Parathyroid adenoma (tissue), 2 donors: ENCODE measurements around the gene CDH16.
"Not testable (repeated sequence)": the region's sequence is repeated elsewhere in the genome, so short reads cannot be mapped to it uniquely, and the experiment has no call there.

Experiments used
- H2AFZ ChIP-seq: fragments of 300-600 bp; sonication (generic); one replicate; pipeline ENCODE4 v1.7.0; 2017; ENCODE audit warnings: antibody characterized with exemption, mild to moderate bottlenecking
- H3K27ac ChIP-seq: fragments of 300-600 bp; sonication (generic); one replicate; pipeline ENCODE4 v1.7.0; 2017
- H3K27me3 ChIP-seq: fragments of 300-600 bp; sonication (generic); one replicate; pipeline ENCODE4 v1.7.0; 2017; ENCODE audit warnings: low read length; ENCODE audit not compliant: control insufficient read depth, insufficient read depth
- H3K36me3 ChIP-seq: fragments of 300-600 bp; sonication (generic); one replicate; pipeline ENCODE4 v1.7.0; 2017; ENCODE audit warnings: low read length; ENCODE audit not compliant: control insufficient read depth, insufficient read depth
- H3K4me1 ChIP-seq: fragments of 300-600 bp; sonication (generic); one replicate; pipeline ENCODE4 v1.7.0; 2017; ENCODE audit warnings: control low read depth
- H3K4me2 ChIP-seq: fragments of 300-600 bp; sonication (generic); one replicate; pipeline ENCODE4 v1.7.0; 2017; ENCODE audit warnings: low read length
- H3K4me3 ChIP-seq: fragments of 300-600 bp; sonication (generic); one replicate; pipeline ENCODE4 v1.7.0; 2017; ENCODE audit warnings: low read depth, low read length
- H3K79me2 ChIP-seq: fragments of 300-600 bp; sonication (generic); one replicate; pipeline ENCODE4 v1.7.0; 2017; ENCODE audit warnings: control low read depth
- H3K9ac ChIP-seq: fragments of 300-600 bp; sonication (generic); one replicate; pipeline ENCODE4 v1.7.0; 2017; ENCODE audit warnings: mild to moderate bottlenecking
- H3K9me3 ChIP-seq: fragments of 300-600 bp; sonication (generic); one replicate; pipeline ENCODE4 v1.7.0; 2017; ENCODE audit warnings: low read length; ENCODE audit not compliant: control insufficient read depth
- CTCF ChIP-seq: fragments of 300-600 bp; sonication (generic); IDR thresholded peaks from one replicate; pipeline ENCODE4 v1.7.0; 2017; ENCODE audit warnings: antibody characterized with exemption, mild to moderate bottlenecking
- donor health status: primary hyperparathyroidism.

The CDH16 gene

GRCh38 chr16:66898933-66899309 is 19.8 kb downstream of the CDH16 start:
- H3K9ac ChIP-seq: no peak overlapping the region
- no peaks in the 10 kb centered on the region for H3K9me3 ChIP-seq
- peaks cover 29% of the 10 kb centered on the region for H3K4me1 ChIP-seq
- TF ChIP-seq CTCF: no peak
- no peaks in the 10 kb centered on the region for H3K36me3 ChIP-seq
- no peak overlapping the region for H3K4me3 ChIP-seq
- H3K27ac ChIP-seq: peak overlapping the region; percentile 75
- no peaks in the 10 kb centered on the region for H3K27me3 ChIP-seq
- H3K4me2 ChIP-seq: no peak overlapping the region
- peak overlapping the region; percentile 65 for H2AFZ ChIP-seq
- H3K79me2 ChIP-seq: peaks cover 6% of the 10 kb centered on the region

- H3K79me2 ChIP-seq: peaks cover 6% of the 10 kb centered on the region
- H3K27me3 ChIP-seq: no peaks in the 10 kb centered on the region
- no peak overlapping the region for H2AFZ ChIP-seq
- no peak overlapping the region for H3K27ac ChIP-seq
- no peak overlapping the region for H3K4me2 ChIP-seq
- H3K9ac ChIP-seq: no peak overlapping the region
- no peak for TF ChIP-seq CTCF
- no peaks in the 10 kb centered on the region for H3K9me3 ChIP-seq
- H3K4me1 ChIP-seq: peaks cover 28% of the 10 kb centered on the region
- no peaks in the 10 kb centered on the region for H3K36me3 ChIP-seq
- no peak overlapping the region for H3K4me3 ChIP-seq
These were observed 20.5 kb downstream of the CDH16 start for GRCh38 chr16:66898207-66898606.

GRCh38 chr16:66896682-66897081 is 22.0 kb downstream of the CDH16 start:
- H3K4me3 ChIP-seq, H3K9me3 ChIP-seq, H3K36me3 ChIP-seq, H2AFZ ChIP-seq, H3K4me2 ChIP-seq, H3K27ac ChIP-seq, H3K79me2 ChIP-seq, H3K9ac ChIP-seq, H3K27me3 ChIP-seq: not testable (repeated sequence)
- peaks cover 26% of the 10 kb centered on the region for H3K4me1 ChIP-seq

- H3K27ac ChIP-seq: no peak overlapping the region
- H3K4me3 ChIP-seq: no peak overlapping the region
- no peak for TF ChIP-seq CTCF
- no peaks in the 10 kb centered on the region for H3K36me3 ChIP-seq
- H2AFZ ChIP-seq: no peak overlapping the region
- peaks cover 20% of the 10 kb centered on the region for H3K4me1 ChIP-seq
- peaks cover 6% of the 10 kb centered on the region for H3K79me2 ChIP-seq
- H3K27me3 ChIP-seq: no peaks in the 10 kb centered on the region
- no peaks in the 10 kb centered on the region for H3K9me3 ChIP-seq
- no peak overlapping the region for H3K9ac ChIP-seq
- H3K4me2 ChIP-seq: no peak overlapping the region
These were observed 22.7 kb downstream of the CDH16 start for GRCh38 chr16:66895999-66896398.

- Histone ChIP-seq H3K9me3 (no peaks in the 10 kb centered on the region), H3K27ac (no peak overlapping the region), H3K79me2 (peaks cover 6% of the 10 kb centered on the region), H3K27me3 (no peaks in the 10 kb centered on the region), H3K4me2 (no peak overlapping the region), H3K4me1 (peaks cover 18% of the 10 kb centered on the region), H2AFZ (peak overlapping the region; percentile 65), H3K36me3 (no peaks in the 10 kb centered on the region), H3K4me3 (no peak overlapping the region), H3K9ac (no peak overlapping the region)
- no peak for TF ChIP-seq CTCF
These were observed 23.1 kb downstream of the CDH16 start for GRCh38 chr16:66895689-66895979.
